Vagina (tissue), 2 donors: ENCODE results near the gene ZNF778. TPM values are rescaled to one million over a fixed set of nuclear protein-coding genes. Genes with fewer than 3 reads are reported as not detected.
"Not testable (repeated sequence)": the region's sequence is repeated elsewhere in the genome, so short reads cannot be mapped to it uniquely, and the experiment has no call there.

Experiments
- DNase-seq, 2 donors: peaks; one replicate each; pipeline ENCODE4 v3.0.0-alpha.2; 2017; ENCODE audit errors: extremely low spot score in 2 of 2
- H3K27ac ChIP-seq: fragments of 200-600 bp; sonication (generic); one replicate; pipeline ENCODE4 v1.5.1; 2019
- H3K27me3 ChIP-seq: fragments of 200-600 bp; sonication (generic); one replicate; pipeline ENCODE4 v1.5.1; 2019
- H3K36me3 ChIP-seq, 2 donors: fragments of 200-600 bp; sonication (generic); one replicate each; pipeline ENCODE4 v1.5.1; 2017 to 2019
- H3K4me1 ChIP-seq: fragments of 200-600 bp; sonication (generic); one replicate; pipeline ENCODE4 v1.5.1; 2019
- H3K4me3 ChIP-seq, 2 donors: fragments of 200-600 bp; sonication (generic); 1 replicate in 1 of 2; 2 replicates in 1 of 2; pipeline ENCODE4 v1.5.1; 2016 to 2019
- H3K9me3 ChIP-seq: fragments of 200-600 bp; sonication (generic); one replicate; pipeline ENCODE4 v1.5.1; 2019
- POLR2A ChIP-seq, 2 donors: fragments of 450-650 bp; IDR thresholded peaks; one replicate each; pipeline ENCODE4 v1.6.1; 2017; ENCODE audit warnings: antibody characterized with exemption in 2 of 2, mild to moderate bottlenecking in 2 of 2, moderate library complexity in 2 of 2
- POLR2AphosphoS5 ChIP-seq, 2 donors: sonication (generic); formaldehyde crosslinking; IDR thresholded peaks; one replicate each; pipeline ENCODE4 v1.9.0; 2017; ENCODE audit warnings: antibody characterized with exemption in 2 of 2, mild to moderate bottlenecking in 2 of 2, low read depth in 1 of 2; ENCODE audit not compliant: insufficient read depth in 1 of 2
- intact Hi-C: fragments of 100-400 bp; cut with DNase I; formaldehyde crosslinking; loops from one replicate; pipeline ENCODE4 v1.15.1; 2023
- total RNA-seq: library from RNA; depleted of rRNA; stranded (reverse); fragments of >200 nt; gene quantifications from one replicate; pipeline ENCODE4 v1.2.3, GENCODE V29; 2016
- TF ChIP-seq, protein P1 (sequence below), 3 experiments: fragments of 450-650 bp in 2 of 3; fragments of 200-600 bp in 1 of 3; sonication (generic) in 1 of 3; IDR thresholded peaks; one replicate each; pipeline ENCODE4 v1.5.1; 2017 to 2019; ENCODE audit warnings: antibody characterized with exemption in 3 of 3, mild to moderate bottlenecking in 2 of 3, moderate library complexity in 2 of 3

ZNF778 gene
- total RNA-seq, 1 donor from 2014 or later, result 6.6 TPM

- TF ChIP-seq POLR2AphosphoS5 (IDR thresholded peaks at IDR 0.05; ENCODE audit: insufficient read depth in 1 of 2, low read depth in 1 of 2) (peak in 1 of 2 donors; percentile 32), POLR2A (IDR thresholded peaks at IDR 0.05) (no peak)
- Histone ChIP-seq H3K36me3 (no peaks in the 10 kb centered on the region), H3K9me3 (no peaks in the 10 kb centered on the region), H3K4me1 (peaks cover 16% of the 10 kb centered on the region), H3K4me3 (peak overlapping the region; percentile 35 to 40), H3K27ac (no peak overlapping the region), H3K27me3 (no peaks in the 10 kb centered on the region)
- intact Hi-C loops, result no loop called here
- DNase-seq, result no peak
Observed at GRCh38 chr16:89256651-89257254, 39.2 kb downstream of the ZNF778 start.

DNA sequence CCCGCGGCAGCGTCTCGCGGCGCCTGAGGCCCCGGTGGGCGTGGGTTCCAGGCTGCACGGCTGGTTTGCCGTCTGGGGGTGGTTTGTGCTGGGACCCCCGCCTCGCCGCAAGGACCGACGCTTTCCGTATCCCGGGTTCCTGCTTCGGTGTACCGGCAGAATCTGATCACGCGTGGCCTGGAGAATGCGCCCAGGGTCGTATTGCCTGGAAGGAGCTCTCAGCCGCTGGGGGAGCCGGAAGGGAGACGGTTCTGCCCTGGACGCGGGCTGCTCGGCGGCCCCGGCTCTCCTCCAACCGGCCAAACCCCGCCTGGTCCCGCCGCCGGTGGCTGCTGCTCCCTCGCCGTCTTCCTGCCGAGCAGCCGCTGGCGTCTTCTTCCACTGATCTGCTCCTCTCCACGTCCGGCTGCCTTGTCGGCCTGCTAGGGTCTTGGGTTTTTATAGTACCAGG is 39.8 kb downstream of the ZNF778 start:
- peaks cover 16% of the 10 kb centered on the region for H3K4me1 ChIP-seq
- intact Hi-C loops, result no loop called here
- DNase-seq, result no peak
- H3K27ac ChIP-seq, result no peak overlapping the region
- no peaks in the 10 kb centered on the region for H3K27me3 ChIP-seq
- H3K9me3 ChIP-seq, result no peaks in the 10 kb centered on the region
- peak overlapping the region; percentile 35 to 40 for H3K4me3 ChIP-seq
- no peaks in the 10 kb centered on the region for H3K36me3 ChIP-seq
- TF ChIP-seq, protein P1, sequence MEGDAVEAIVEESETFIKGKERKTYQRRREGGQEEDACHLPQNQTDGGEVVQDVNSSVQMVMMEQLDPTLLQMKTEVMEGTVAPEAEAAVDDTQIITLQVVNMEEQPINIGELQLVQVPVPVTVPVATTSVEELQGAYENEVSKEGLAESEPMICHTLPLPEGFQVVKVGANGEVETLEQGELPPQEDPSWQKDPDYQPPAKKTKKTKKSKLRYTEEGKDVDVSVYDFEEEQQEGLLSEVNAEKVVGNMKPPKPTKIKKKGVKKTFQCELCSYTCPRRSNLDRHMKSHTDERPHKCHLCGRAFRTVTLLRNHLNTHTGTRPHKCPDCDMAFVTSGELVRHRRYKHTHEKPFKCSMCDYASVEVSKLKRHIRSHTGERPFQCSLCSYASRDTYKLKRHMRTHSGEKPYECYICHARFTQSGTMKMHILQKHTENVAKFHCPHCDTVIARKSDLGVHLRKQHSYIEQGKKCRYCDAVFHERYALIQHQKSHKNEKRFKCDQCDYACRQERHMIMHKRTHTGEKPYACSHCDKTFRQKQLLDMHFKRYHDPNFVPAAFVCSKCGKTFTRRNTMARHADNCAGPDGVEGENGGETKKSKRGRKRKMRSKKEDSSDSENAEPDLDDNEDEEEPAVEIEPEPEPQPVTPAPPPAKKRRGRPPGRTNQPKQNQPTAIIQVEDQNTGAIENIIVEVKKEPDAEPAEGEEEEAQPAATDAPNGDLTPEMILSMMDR (IDR thresholded peaks at IDR 0.05), result no peak
- no peak for TF ChIP-seq POLR2AphosphoS5 (IDR thresholded peaks at IDR 0.05; ENCODE audit: insufficient read depth in 1 of 2, low read depth in 1 of 2)
- no peak for TF ChIP-seq POLR2A (IDR thresholded peaks at IDR 0.05)

DNA sequence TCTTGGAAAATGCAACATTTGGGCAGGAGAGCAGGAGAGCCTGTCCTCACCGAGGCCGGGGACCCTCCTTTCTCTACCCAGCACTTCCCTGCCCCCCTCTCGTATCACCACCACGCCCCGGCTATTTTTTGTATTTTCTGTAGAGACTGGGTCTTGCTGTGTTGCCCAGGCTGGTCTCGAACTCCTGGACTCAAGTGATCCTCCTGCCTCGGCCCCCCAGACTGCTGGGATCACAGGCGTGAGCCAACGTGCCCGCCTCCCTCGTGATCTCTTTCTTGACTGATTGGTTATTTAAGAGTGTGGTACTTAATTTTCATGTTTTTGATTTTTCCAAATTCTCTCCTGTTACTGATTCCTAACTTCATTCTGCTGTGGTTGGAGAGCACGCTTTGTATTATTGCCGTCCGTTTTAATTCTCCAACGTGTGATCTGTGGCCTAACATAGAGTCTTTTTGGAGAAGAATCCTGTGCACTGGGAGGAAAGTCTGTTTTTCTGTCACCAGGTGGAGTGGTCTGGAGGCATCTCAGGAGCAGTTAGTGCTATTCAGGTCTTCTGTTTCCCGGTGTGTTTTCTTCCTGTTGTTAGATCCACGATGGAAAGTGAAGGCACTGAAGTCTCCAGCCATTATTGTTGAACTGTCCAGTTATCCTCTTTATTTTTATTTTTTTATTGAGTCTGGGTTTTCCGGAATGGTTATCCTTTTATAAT is 40.4 kb downstream of the ZNF778 start:
- peaks cover 16% of the 10 kb centered on the region for H3K4me1 ChIP-seq
- H3K27ac ChIP-seq, result no peak overlapping the region
- H3K4me3 ChIP-seq, result peak overlapping the region; percentile 35 to 40
- no peaks in the 10 kb centered on the region for H3K36me3 ChIP-seq
- intact Hi-C loops, result no loop called here
- TF ChIP-seq POLR2A (IDR thresholded peaks at IDR 0.05) (no peak), POLR2AphosphoS5 (IDR thresholded peaks at IDR 0.05; ENCODE audit: insufficient read depth in 1 of 2, low read depth in 1 of 2) (no peak)
- TF ChIP-seq, protein P1 (IDR thresholded peaks at IDR 0.05), result no peak
- no peak for DNase-seq
- no peaks in the 10 kb centered on the region for H3K27me3 ChIP-seq
- H3K9me3 ChIP-seq, result no peaks in the 10 kb centered on the region

DNA sequence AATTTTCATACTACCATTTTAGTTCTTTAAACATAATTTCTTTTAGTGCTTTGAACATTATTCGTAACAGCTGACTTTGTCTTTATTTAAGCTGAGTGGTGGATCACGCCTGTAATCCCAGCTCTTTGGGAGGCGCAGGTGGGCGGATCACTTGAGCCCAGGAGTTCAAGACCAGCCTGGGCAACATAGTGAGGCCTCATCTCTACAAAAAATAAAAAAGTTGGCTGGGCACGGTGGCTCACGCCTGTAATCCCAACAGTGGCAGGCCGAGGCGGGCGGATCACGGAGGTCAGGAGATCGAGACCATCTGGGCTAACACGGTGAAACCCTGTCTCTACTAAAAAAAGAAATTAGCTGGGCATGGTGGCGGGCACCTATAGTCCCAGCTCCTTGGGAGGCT is 42.4 kb downstream of the ZNF778 start:
- H3K36me3 ChIP-seq, H3K4me3 ChIP-seq, H3K27me3 ChIP-seq, intact Hi-C loops, DNase-seq, H3K9me3 ChIP-seq, H3K27ac ChIP-seq: not testable (repeated sequence)
- H3K4me1 ChIP-seq, result peaks cover 16% of the 10 kb centered on the region

- Histone ChIP-seq H3K9me3 (no peaks in the 10 kb centered on the region), H3K4me1 (peaks cover 9% of the 10 kb centered on the region), H3K4me3 (no peak overlapping the region), H3K27ac (no peak overlapping the region), H3K27me3 (no peaks in the 10 kb centered on the region), H3K36me3 (peaks cover 0 to 16% of the 10 kb centered on the region in 2 donors)
- intact Hi-C loops, result no loop called here
- no peak for TF ChIP-seq POLR2A (IDR thresholded peaks at IDR 0.05)
- TF ChIP-seq, protein P1 (IDR thresholded peaks at IDR 0.05), result no peak
- TF ChIP-seq POLR2AphosphoS5 (IDR thresholded peaks at IDR 0.05; ENCODE audit: insufficient read depth in 1 of 2, low read depth in 1 of 2), result no peak
- no peak for DNase-seq
Observed at GRCh38 chr16:89261691-89262563, 44.4 kb downstream of the ZNF778 start.
